Hematopoietic multipotent progenitor cell treated with erythropoietin and hydrocortisone succinate and interleukin-3 and kit ligand, for 15 days (in vitro differentiated cells): Measurements from ENCODE around the gene SLC24A3.

Experiments used
- DNase-seq: peaks from one replicate; pipeline ENCODE4 v3.0.0-alpha.2; 2015; ENCODE audit warnings: low spot score

SLC24A3 gene

GRCh38 chr20:19713822-19714578 lies 501.6 kb downstream of the SLC24A3 start:
- no peak for DNase-seq

- DNase-seq: no peak
Measured at GRCh38 chr20:19714579-19714840, 502.1 kb downstream of the SLC24A3 start.

GRCh38 chr20:19715986-19716385 lies 503.5 kb downstream of the SLC24A3 start:
- no peak for DNase-seq

- no peak for DNase-seq
Measured at GRCh38 chr20:19718880-19719279, 506.4 kb downstream of the SLC24A3 start.

- no peak for DNase-seq
Measured at GRCh38 chr20:19720991-19721390, 508.5 kb downstream of the SLC24A3 start.

GRCh38 chr20:19723051-19723450 lies 510.6 kb downstream of the SLC24A3 start:
- no peak for DNase-seq

- no peak for DNase-seq
Measured at GRCh38 chr20:19723813-19724430, 511.5 kb downstream of the SLC24A3 start.

- DNase-seq: no peak
Measured at GRCh38 chr20:19725373-19725772, 512.9 kb downstream of the SLC24A3 start.

GRCh38 chr20:19725814-19726525 lies 513.5 kb downstream of the SLC24A3 start:
- DNase-seq: no peak

- no peak for DNase-seq
Measured at GRCh38 chr20:19727251-19727847, 514.9 kb downstream of the SLC24A3 start.

- no peak for DNase-seq
Measured at GRCh38 chr20:19729672-19730071, 517.2 kb downstream of the SLC24A3 start.

- no peak for DNase-seq
Measured at GRCh38 chr20:19730706-19731105, 518.3 kb downstream of the SLC24A3 start.

- no peak for DNase-seq
Measured at GRCh38 chr20:19734811-19735210, 522.4 kb downstream of the SLC24A3 start.

GRCh38 chr20:19735446-19735845 lies 523.0 kb downstream of the SLC24A3 start:
- DNase-seq: no peak

- no peak for DNase-seq
Measured at GRCh38 chr20:19737025-19737424, 524.6 kb downstream of the SLC24A3 start.

GRCh38 chr20:19738951-19739350 lies 526.5 kb downstream of the SLC24A3 start:
- no peak for DNase-seq

GRCh38 chr20:19739351-19739750 lies 526.9 kb downstream of the SLC24A3 start:
- DNase-seq: no peak

GRCh38 chr20:19740512-19740911 lies 528.1 kb downstream of the SLC24A3 start:
- no peak for DNase-seq

- DNase-seq: no peak
Measured at GRCh38 chr20:19741924-19742323, 529.5 kb downstream of the SLC24A3 start.

GRCh38 chr20:19742974-19743639 lies 530.7 kb downstream of the SLC24A3 start:
- no peak for DNase-seq

GRCh38 chr20:19743640-19743995 lies 531.2 kb downstream of the SLC24A3 start:
- no peak for DNase-seq

GRCh38 chr20:19745106-19745505 lies 532.7 kb downstream of the SLC24A3 start:
- no peak for DNase-seq

- DNase-seq: no peak
Measured at GRCh38 chr20:19745584-19745983, 533.1 kb downstream of the SLC24A3 start.
